ENCODE measurements around the gene REX1BD. TPM values are rescaled to one million over a fixed set of nuclear protein-coding genes. Genes with fewer than 3 reads are reported as not detected.

Gene REX1BD
- total and polyA plus RNA-seq, 2 of the 13 experiments (the other 11 are each of a cell fraction or from before 2014, with no cell fraction given), result 7.5 to 25.4 TPM

DNA sequence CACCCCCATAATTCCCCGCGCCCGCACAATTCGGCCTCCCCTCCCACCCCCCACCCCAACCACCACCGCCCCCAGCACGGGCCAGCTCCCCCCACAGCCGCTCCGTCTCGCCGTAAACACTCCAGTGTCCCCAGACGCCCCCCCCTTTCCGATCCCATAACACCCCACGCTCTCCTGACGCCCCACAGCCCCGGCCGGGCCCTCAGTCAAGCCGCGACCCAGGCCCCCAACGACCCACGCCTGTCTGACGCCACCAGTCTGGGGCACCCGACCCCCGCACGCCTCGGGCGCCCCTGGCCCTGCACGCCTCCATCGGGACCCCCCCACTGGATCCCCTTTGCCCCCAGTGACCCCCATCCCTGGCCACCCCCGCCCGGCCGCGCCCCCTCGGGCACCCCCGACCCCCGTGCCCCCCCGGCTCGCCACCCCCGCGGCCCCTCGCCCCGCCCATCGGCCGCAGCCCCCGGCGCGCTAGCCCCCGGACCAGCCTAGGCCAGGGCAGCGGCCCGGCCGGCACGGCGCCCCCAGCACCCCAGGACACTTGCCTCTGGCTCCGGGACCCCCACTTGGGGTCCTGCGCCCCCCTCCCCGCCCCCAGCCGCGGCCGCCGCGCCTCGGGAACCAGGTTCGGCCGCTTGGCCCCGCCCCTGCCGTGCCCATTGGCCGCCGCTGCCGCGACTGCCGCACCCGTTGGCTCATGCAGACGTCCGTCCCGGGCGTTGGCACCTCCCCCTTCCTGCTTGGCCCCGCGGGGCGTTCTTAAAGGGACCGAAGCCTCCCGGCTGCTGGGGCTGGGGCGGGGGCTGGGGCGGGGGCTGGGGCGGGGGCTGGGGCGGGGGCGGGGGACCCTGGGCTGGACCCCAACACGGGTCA is 45.4 kb upstream of the REX1BD start, which contains the start of gene FKBP8 (continued):
- TF ChIP-seq ZFP90 (CRISPR knock-in tag; IDR thresholded peaks at IDR 0.05; ENCODE audit: borderline replicate concordance), result no peak
- TF ChIP-seq ZC3H4 (CRISPR knock-in tag; IDR thresholded peaks at IDR 0.05; ENCODE audit: borderline replicate concordance), result no peak
- no peak for TF ChIP-seq TBX3 (IDR thresholded peaks at IDR 0.05; ENCODE audit: borderline replicate concordance)
- TF ChIP-seq, protein P1, sequence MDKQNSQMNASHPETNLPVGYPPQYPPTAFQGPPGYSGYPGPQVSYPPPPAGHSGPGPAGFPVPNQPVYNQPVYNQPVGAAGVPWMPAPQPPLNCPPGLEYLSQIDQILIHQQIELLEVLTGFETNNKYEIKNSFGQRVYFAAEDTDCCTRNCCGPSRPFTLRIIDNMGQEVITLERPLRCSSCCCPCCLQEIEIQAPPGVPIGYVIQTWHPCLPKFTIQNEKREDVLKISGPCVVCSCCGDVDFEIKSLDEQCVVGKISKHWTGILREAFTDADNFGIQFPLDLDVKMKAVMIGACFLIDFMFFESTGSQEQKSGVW (CRISPR knock-in tag; IDR thresholded peaks at IDR 0.05; ENCODE audit: borderline replicate concordance), result no peak
- TF ChIP-seq POGZ (CRISPR knock-in tag; IDR thresholded peaks at IDR 0.05), result no peak
- no peak for TF ChIP-seq ZNF7 (CRISPR knock-in tag; IDR thresholded peaks at IDR 0.05)
- no peak for TF ChIP-seq ZNF460 (CRISPR knock-in tag; IDR thresholded peaks at IDR 0.05; ENCODE audit: borderline replicate concordance)
- TF ChIP-seq, protein P2, sequence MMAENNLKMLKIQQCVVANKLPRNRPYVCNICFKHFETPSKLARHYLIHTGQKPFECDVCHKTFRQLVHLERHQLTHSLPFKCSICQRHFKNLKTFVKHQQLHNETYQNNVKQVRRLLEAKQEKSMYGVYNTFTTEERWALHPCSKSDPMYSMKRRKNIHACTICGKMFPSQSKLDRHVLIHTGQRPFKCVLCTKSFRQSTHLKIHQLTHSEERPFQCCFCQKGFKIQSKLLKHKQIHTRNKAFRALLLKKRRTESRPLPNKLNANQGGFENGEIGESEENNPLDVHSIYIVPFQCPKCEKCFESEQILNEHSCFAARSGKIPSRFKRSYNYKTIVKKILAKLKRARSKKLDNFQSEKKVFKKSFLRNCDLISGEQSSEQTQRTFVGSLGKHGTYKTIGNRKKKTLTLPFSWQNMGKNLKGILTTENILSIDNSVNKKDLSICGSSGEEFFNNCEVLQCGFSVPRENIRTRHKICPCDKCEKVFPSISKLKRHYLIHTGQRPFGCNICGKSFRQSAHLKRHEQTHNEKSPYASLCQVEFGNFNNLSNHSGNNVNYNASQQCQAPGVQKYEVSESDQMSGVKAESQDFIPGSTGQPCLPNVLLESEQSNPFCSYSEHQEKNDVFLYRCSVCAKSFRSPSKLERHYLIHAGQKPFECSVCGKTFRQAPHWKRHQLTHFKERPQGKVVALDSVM (CRISPR knock-in tag; IDR thresholded peaks at IDR 0.05), result no peak
- TF ChIP-seq HHEX (CRISPR knock-in tag; IDR thresholded peaks at IDR 0.05), result no peak
- TF ChIP-seq SP4 (CRISPR knock-in tag; IDR thresholded peaks at IDR 0.05), result peak; percentile 81
- TF ChIP-seq ZSCAN12 (CRISPR knock-in tag; IDR thresholded peaks at IDR 0.05), result no peak
- TF ChIP-seq CBX1 (IDR thresholded peaks at IDR 0.05; ENCODE audit: low read depth), result peak; percentile 22
- TF ChIP-seq, protein P3, sequence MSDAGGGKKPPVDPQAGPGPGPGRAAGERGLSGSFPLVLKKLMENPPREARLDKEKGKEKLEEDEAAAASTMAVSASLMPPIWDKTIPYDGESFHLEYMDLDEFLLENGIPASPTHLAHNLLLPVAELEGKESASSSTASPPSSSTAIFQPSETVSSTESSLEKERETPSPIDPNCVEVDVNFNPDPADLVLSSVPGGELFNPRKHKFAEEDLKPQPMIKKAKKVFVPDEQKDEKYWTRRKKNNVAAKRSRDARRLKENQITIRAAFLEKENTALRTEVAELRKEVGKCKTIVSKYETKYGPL (CRISPR knock-in tag; IDR thresholded peaks at IDR 0.05), result no peak
- TF ChIP-seq KLF6 (CRISPR knock-in tag; IDR thresholded peaks at IDR 0.05), result no peak
- TF ChIP-seq, protein P4, sequence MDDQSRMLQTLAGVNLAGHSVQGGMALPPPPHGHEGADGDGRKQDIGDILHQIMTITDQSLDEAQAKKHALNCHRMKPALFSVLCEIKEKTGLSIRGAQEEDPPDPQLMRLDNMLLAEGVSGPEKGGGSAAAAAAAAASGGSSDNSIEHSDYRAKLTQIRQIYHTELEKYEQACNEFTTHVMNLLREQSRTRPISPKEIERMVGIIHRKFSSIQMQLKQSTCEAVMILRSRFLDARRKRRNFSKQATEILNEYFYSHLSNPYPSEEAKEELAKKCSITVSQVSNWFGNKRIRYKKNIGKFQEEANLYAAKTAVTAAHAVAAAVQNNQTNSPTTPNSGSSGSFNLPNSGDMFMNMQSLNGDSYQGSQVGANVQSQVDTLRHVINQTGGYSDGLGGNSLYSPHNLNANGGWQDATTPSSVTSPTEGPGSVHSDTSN (CRISPR knock-in tag; IDR thresholded peaks at IDR 0.05; ENCODE audit: borderline replicate concordance), result peak; percentile 79; the same call in 1 of the 2 replicates
- no peak for TF ChIP-seq HOXA5 (CRISPR knock-in tag; IDR thresholded peaks at IDR 0.05)
- TF ChIP-seq ZNF773 (CRISPR knock-in tag; IDR thresholded peaks at IDR 0.05; ENCODE audit: borderline replicate concordance), result no peak
- no peak for TF ChIP-seq ZNF296 (CRISPR knock-in tag; conservative IDR thresholded peaks at IDR 0.05)
- TF ChIP-seq, protein P5, sequence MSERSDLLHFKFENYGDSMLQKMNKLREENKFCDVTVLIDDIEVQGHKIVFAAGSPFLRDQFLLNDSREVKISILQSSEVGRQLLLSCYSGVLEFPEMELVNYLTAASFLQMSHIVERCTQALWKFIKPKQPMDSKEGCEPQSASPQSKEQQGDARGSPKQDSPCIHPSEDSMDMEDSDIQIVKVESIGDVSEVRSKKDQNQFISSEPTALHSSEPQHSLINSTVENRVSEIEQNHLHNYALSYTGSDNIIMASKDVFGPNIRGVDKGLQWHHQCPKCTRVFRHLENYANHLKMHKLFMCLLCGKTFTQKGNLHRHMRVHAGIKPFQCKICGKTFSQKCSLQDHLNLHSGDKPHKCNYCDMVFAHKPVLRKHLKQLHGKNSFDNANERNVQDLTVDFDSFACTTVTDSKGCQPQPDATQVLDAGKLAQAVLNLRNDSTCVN (CRISPR knock-in tag; IDR thresholded peaks at IDR 0.05; ENCODE audit: borderline replicate concordance), result no peak
- TF ChIP-seq ZNF101 (CRISPR knock-in tag; IDR thresholded peaks at IDR 0.05; ENCODE audit: borderline replicate concordance, low read depth), result no peak
